GM19193 (cell line): ENCODE data around the gene EFTUD2.

Experiments used
- POLR2A ChIP-seq: IDR thresholded peaks from 4 replicates; pipeline ENCODE4 v1.6.1; 2011; ENCODE audit not compliant: insufficient read depth, insufficient read length; ENCODE audit errors: extremely low read depth

The EFTUD2 gene

DNA sequence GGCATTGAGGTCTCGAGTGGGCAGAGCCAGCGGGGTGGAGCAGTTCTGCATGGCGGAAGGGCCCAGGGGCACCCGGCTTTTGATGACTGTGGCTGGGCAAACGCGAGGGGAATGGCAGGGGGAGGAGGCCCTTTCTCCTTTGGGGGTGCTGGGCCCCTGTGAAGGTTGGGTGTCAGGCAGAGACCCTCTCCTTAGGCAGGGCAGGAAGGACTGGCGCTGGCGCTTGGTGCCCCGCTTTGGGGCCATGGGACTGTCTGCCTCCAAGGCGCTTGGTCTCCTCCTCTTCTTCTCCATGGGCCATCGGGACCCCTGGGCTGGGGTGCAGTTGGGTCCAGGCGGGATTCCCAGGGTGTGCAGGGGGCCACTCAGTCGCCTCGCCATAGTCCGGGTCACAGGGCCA lies 28.9 kb upstream of the EFTUD2 start:
- TF ChIP-seq POLR2A = no peak

DNA sequence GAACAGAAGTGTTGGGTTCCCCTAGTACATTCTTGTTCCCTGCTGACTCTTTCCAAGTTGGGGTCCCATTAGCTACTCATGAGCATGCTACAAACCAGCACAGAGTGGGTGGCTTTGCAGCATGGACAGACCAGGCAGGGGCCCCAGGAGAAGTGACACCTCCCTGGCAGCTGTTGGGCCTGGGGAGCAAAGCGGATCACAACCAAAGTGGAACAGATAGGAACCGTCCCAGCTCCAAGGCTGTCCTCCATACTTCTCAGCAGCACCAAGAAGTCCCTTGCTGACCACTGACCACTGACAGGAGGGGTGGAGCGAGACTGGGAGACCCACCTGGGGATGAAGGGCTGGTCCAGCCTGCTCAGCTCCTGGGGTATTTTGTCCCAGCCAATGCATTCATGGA lies 28.5 kb upstream of the EFTUD2 start:
- no peak for TF ChIP-seq POLR2A

DNA sequence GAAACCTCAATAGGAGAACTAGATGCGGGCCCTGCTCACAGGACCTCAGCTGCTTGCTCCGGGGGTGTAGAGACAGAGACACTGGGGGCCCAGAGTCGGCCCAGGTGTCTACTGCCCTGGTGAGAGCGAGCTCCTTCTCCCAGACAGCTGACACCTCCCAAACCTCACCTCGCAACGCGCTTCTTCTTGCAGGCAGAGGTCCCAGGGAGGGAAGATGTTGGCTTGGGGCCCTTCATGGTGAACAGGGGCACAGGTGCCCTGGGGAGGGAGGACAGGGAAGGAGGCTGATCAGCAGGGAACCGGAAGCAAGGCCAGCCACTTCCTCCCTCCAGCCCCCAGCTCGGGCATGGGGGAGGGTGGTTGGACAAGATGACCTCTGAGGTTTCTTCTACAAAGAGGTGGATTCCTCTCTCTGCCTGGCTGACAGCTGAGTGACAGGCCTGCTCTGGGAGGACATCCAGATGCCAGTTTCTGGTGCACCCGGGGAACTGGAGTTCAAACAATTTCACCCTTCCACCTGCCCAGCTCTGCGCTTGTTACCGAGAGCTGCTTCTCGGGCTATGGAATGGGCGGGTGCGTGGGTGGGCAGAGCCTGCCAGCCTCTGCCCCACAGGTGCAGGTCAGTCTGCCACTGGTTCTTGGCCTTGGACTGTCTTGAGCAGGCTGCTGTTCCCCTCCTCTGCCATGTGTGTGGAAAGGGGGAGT lies 27.7 kb upstream of the EFTUD2 start:
- TF ChIP-seq POLR2A = no peak

DNA sequence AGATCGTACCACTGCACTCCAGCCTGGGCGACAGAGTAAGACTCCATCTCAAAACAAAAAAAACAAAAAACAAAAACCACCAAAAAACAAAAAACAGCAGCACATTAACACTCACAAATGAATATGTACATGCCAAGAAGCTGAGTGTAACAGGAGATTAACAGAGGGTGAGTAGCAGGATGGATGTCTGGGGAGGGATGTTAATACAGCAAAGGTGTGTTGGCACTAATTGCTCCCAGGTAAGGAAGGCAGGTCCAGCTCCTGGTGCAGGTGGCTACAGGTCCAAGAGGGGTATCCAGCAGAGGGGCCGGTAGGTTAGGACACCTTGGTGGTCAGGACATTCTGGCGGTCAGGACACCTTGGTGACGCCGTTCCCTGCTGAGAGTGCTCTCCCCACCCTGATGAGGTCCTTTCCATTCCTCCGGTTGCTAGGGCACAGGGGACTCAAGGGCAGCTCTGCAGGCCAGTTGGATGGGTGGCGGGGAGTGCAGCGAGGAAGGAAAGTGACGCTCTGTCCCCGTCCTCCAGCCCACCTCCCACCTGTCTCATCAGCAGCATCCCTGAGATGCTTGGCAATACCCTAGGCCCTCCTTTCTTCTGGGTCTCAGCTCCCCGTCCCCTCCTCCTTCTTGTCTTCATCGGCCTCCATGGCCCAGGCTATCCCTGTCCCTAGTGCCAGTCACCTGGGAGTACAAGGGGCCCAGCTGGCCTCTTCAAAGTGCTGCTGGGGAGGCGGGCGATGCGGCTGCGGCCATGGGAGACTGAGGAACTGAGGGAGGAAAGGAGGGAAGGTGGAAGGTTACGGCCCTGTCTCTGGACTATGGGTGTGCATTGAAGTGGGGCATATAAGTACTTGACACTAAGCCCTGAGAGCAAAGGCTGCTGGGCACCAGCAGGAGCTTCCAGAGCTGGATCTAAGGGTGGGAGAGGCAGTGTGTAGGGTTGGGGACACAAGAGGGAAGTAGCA lies 26.8 kb upstream of the EFTUD2 start:
- no peak for TF ChIP-seq POLR2A

DNA sequence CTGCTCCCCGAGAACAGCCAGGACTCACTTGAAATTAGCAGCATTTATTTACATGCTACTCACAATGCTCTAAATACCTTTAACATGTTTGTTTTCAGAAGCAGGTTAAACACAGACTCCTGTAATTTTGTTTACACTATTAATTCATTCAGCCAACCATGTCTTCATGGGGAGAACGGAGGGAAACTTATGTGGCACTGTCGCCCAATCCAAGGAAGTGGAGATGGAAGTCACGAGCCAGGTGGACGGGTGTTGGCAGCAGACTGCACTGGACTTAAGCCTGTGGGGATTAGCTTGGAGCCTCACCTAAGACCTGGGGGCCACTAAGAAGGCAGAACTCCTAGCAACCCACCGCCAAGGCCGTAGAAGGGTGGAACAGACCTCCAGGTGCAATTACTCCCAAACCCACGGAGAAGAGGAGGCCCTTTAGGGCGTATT lies 24.9 kb upstream of the EFTUD2 start:
- TF ChIP-seq POLR2A = no peak

DNA sequence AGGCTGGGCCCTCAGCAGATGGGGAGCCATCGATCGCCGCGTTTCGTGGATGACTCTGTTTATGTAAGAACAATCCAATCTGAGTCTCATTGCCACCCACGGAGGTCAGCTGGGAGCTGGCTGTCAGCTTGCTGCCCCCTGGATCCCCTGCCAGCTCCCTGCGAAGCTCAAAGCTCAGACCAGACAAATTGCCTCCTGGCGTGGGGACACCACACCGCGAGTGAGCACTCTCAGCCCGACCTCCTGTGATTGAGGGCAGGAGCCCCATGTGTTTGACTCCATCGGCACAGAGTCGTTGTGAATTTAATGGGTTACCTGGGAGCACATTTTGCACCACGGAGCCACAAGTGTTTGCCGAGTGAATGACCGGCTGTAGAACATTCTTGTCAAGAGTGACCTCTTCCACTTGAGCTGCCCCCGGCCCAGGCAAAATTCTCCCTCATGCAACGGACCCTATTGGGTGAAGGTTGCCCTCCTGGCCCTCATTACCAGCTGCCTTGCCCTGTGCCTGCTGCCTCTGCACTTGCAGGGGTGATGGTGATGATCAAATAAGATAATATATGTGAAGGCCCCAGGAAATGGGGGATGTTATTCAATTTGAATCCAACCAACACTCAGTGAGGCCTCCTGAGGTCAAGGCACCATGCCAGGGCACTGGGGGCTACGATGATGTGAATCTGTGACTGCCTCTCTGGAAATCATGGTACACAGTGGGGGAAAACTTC lies 23.7 kb upstream of the EFTUD2 start:
- TF ChIP-seq POLR2A = no peak

DNA sequence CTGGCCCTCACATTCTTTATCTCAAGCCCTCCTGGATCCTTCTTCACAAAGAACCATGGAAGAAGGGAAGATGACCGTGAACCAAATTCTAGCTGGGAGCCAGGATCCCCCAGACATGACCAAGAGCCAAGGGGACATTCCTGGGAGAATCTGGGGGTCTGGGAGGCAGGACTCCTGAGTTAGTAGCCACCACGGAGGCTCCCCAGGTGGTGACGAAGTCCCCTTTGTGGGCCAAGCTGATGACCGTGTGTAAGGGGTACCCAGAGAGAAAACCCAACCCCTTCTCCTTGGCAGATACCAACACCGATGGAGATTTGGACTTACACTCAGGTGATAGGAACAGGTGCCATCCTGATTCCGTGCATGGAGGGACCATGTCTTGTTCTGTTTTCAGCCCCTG lies 22.9 kb upstream of the EFTUD2 start:
- no peak for TF ChIP-seq POLR2A

DNA sequence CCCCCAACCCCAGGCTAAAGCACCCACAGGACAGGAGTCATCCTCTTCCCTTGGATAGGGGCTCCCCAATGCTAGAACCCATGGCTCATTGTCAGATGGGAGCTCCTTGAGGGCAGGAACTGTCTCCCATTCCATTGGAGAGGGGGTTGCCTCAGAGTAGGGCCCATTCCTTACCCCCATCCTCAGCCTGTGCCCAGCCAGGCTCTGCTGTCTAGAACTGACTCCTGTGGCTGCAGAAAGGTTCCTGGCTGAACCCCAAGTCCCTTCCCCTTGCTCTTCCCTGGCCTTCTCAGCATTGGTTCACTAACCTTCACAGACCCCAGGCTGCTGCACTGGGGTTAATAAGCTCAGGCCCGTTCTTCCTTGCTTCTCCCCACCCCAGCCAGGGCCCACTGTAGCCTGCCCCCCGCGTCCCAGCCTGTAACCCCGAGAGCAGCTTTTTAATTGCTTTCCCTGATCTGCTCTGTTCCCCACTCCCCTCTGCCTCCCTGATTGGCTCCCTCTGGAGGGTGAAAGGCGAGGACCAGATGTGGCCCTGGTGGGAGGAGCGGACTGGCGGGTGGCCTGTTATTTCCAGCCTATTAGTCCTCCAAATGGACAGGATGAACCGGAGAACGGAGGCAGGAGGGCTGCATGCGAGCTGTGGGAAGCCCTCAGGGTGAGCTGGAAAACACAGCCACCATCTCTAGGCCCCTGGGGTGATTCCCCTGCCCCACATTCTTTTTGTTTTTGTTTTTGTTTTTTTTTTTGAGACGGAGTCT lies 22.1 kb upstream of the EFTUD2 start:
- no peak for TF ChIP-seq POLR2A

DNA sequence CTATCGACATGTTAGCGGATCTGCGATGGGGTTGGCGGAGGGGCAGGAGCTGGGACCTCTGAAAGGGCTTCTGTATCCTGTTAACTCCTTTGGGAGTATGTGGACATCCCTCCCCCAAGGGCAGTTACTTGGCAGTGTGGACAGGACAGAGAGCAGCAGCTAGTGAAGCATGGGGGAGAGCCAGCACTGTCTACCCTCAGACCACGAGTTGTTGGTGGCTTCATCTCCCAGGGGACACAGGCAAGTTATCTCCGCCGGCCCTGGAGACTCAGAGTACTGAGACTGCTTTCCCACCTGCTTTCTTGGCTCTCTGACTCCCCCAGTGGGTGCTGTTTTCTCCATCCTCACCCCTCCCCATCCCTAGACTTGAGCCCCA lies 21.3 kb upstream of the EFTUD2 start:
- no peak for TF ChIP-seq POLR2A

DNA sequence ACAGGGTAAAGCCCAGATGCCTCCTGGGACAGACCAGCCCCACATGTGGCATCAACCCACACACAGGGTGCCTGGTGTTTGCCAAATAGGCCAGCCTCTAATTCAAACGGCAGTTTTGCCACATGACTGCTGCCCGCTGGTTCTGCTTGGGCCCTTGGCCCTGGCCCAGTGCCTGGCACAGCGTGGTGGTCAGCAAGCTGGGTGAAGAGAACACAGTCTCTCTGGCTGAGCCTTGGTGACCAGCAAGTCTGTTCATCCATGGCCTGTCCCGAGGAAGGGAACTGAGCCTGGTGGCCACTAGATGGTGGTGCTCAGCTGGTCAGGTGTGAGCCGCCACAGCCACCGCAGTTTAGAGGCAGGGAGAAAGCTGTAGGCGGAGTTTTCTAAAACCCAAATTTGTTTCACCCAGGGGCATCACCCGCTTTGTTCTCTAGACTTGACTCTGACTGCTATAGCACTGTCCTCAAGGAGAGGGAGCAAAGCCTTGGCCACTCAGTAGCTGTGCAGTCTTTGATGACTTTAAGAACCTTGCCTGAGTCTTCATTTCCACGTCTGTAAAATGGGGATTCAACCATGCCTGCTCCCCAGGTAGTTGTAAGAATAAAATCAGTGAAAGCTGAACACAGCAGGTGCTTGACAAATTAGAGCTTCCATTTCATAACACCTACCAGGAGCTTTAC lies 20.8 kb upstream of the EFTUD2 start:
- no peak for TF ChIP-seq POLR2A

DNA sequence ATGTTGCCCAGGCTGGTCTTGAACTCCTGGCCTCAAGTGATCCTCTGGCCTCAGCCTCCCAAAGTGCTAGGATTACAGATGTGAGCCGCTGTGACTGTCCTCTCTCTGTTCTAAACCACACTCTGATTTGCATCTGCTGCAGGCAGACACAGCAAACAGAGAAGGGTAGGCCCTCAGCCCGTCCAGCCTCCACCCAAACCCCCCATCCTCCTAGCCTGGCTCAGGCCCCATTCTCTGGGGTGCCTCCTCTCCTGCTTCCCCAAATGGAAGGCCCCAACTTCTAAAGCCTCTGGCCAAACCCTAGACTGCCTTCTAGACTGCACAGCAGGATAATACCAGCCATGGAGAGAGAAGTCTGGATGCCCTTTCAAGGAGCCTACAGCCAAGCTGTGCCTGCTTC lies 20.2 kb upstream of the EFTUD2 start:
- TF ChIP-seq POLR2A = no peak

DNA sequence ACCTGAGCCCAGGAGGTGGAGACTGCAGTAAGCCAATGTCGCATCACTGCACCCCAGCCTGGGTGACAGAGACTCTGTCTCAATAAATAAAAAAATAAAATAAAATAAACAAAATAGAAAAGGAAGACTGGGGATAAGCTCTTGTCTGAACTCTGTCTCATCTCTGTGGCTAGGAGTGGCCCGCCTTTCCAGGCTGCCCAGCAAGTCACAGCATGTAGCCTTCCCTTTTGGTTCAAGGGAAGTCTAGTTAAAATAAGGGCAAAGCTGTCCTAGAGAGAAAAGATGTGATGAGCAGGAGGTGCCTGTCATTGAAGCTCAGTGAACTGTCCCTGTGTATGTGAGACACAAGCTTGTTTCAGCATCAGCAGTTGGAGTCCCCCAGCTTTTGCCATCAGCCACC lies 18.8 kb upstream of the EFTUD2 start:
- no peak for TF ChIP-seq POLR2A

DNA sequence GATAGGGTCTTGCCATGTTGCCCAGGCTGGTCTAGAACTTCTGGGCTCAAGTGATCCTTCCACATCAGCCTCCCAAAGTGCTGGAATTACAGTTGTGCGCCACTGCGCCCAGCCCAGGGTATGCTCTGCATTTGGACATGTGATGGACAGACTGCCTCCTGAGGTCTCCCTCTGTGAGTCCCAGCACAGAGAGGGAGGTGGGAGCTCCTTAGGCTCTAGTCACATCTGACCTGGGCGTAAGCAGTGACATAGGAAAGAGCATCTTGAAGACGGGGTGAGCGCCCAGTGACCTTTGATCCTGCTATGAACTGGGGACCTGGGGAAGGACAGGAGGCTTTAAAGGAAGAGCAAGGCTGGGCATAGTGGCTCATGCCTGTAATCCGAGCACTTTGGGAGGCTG lies 18.2 kb upstream of the EFTUD2 start:
- TF ChIP-seq POLR2A = no peak

DNA sequence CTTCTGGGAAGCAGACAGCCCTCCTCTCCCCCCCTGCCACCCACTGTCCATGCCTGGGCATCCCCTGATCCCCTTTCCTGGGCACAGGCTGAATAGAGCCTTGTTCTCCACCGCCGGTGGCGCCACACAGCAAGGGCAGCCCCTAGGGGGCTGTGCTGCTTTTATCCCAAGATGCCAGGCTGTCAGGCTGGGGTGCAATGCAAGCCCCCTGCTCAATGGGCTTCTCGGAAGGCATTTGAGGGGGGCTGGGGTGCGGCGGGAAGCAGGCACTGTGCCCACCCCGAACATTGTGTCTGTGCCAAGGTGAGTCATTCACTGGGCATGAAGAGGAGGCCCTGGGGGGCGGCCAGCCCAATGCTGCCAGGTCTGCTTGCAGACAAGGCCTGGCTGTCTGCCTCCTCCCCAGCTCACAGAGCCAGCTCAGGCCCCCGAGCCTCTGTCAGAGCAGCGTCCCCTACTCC lies 17.6 kb upstream of the EFTUD2 start:
- no peak for TF ChIP-seq POLR2A
